Ishikawa (cell line): ENCODE results near the gene KDM4D.

Experiments
- CEBPB ChIP-seq: IDR thresholded peaks from 2 replicates; pipeline ENCODE4 v1.6.1; 2012
- CREB1 ChIP-seq: IDR thresholded peaks from 2 replicates; pipeline ENCODE4 v1.6.1; 2012; ENCODE audit warnings: low read depth
- EGR1 ChIP-seq: IDR thresholded peaks from 2 replicates; pipeline ENCODE4 v1.6.1; 2012
- EP300 ChIP-seq: IDR thresholded peaks from 2 replicates; pipeline ENCODE4 v1.6.1; 2012; ENCODE audit warnings: borderline replicate concordance
- FOXM1 ChIP-seq: IDR thresholded peaks from 2 replicates; pipeline ENCODE4 v1.6.1; 2012; ENCODE audit warnings: low read depth, borderline replicate concordance
- MAX ChIP-seq: IDR thresholded peaks from 2 replicates; pipeline ENCODE4 v1.6.1; 2012
- NFIC ChIP-seq: IDR thresholded peaks from 2 replicates; pipeline ENCODE4 v1.6.1; 2012
- RAD21 ChIP-seq: IDR thresholded peaks from 2 replicates; pipeline ENCODE4 v1.6.1; 2012; ENCODE audit warnings: low read depth
- REST ChIP-seq: IDR thresholded peaks from 2 replicates; pipeline ENCODE4 v1.6.1; 2012; ENCODE audit warnings: low read depth, mild to moderate bottlenecking
- TAF1 ChIP-seq: IDR thresholded peaks from 2 replicates; pipeline ENCODE4 v1.6.1; 2012; ENCODE audit warnings: low read depth, mild to moderate bottlenecking
- USF1 ChIP-seq: IDR thresholded peaks from 2 replicates; pipeline ENCODE4 v1.6.1; 2012
- YY1 ChIP-seq: IDR thresholded peaks from 2 replicates; pipeline ENCODE4 v1.6.1; 2012; ENCODE audit warnings: low read depth

GRCh38 chr11:94925422-94926270 lies 47.9 kb upstream of the KDM4D start:
- TF ChIP-seq FOXM1 (no peak), CREB1 (no peak), USF1 (no peak), RAD21 (no peak), NFIC (no peak), EP300 (no peak), MAX (no peak), EGR1 (no peak), REST (no peak), CEBPB (no peak), YY1 (no peak), TAF1 (no peak)
